ENCODE results near the gene EFHC1. TPM values are rescaled to one million over a fixed set of nuclear protein-coding genes. Genes with fewer than 3 reads are reported as not detected.

Gene EFHC1
- total RNA-seq, 4 donors from 2014 or later = 39.4 to 96.5 (median 41.6) TPM

DNA sequence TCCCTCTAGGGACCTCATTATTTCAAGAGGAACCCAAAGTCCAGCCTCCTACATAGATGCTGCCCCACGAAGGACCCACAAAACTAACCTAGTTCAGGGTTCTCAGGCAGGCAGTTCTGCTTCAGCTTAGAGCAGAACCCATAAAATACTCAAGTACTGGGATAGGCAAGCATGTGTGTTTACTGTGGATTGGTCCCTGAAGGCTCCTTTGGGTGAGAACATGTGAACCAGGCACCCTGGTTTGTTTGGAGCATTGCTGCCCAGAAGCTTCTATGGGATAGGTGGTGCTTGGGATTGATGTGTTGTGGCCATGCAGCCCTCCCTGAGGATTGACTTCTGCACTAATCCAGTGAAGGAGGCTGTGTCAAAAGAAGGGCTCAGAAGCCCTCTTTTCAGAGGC is 14.9 kb upstream of the EFHC1 start:
- DNase-seq = no peak
- Histone ChIP-seq H3K9me3 (no peaks in the 10 kb centered on the region), H3K27me3 (no peaks in the 10 kb centered on the region), H3K4me1 (no peaks in the 10 kb centered on the region), H3K36me3 (no peaks in the 10 kb centered on the region), H3K4me3 (replicated peaks in 1 of 3) (no peak overlapping the region), H3K27ac (no peak overlapping the region)
- WGBS, 2 donors = 78 to 100% methylated on average over 1 of the region's 1 CpG
- no peak for TF ChIP-seq POLR2A (IDR thresholded peaks at IDR 0.05)
- TF ChIP-seq, protein P1, sequence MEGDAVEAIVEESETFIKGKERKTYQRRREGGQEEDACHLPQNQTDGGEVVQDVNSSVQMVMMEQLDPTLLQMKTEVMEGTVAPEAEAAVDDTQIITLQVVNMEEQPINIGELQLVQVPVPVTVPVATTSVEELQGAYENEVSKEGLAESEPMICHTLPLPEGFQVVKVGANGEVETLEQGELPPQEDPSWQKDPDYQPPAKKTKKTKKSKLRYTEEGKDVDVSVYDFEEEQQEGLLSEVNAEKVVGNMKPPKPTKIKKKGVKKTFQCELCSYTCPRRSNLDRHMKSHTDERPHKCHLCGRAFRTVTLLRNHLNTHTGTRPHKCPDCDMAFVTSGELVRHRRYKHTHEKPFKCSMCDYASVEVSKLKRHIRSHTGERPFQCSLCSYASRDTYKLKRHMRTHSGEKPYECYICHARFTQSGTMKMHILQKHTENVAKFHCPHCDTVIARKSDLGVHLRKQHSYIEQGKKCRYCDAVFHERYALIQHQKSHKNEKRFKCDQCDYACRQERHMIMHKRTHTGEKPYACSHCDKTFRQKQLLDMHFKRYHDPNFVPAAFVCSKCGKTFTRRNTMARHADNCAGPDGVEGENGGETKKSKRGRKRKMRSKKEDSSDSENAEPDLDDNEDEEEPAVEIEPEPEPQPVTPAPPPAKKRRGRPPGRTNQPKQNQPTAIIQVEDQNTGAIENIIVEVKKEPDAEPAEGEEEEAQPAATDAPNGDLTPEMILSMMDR (IDR thresholded peaks at IDR 0.05) = no peak
- intact Hi-C loops (cut with DNase I) = no loop called here

DNA sequence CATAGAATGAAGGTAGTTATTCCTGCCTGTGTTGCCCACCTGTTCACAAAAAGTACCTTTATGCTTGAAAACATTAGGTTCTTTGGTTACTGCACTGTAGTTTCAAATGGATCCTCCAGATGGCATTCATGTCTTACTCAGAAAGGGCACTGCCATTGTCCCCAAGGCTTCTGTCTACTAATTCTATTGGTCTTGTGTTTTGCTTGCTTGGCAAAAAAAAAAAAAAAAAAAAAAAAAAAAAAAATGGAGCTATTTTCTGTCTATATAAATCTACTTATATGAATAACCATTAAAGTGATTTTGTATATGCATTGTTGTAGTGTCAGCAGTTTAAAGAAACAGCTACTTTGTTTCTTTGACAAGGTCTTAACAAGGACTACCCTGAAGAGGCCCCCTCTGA is 12.7 kb upstream of the EFHC1 start:
- H3K27me3 ChIP-seq = no peaks in the 10 kb centered on the region
- no peaks in the 10 kb centered on the region for H3K36me3 ChIP-seq
- H3K4me1 ChIP-seq = no peaks in the 10 kb centered on the region
- H3K27ac ChIP-seq = no peak overlapping the region
- intact Hi-C loops (cut with DNase I) = no loop called here
- H3K4me3 ChIP-seq (replicated peaks in 1 of 3) = no peak overlapping the region
- DNase-seq = peak in 1 of 2 donors; percentile 16
- H3K9me3 ChIP-seq = no peaks in the 10 kb centered on the region
- TF ChIP-seq, protein P1 (IDR thresholded peaks at IDR 0.05) = peak in 5 of 6 experiments; percentile 19 to 66 (median 63)
- TF ChIP-seq POLR2A (IDR thresholded peaks at IDR 0.05) = no peak

DNA sequence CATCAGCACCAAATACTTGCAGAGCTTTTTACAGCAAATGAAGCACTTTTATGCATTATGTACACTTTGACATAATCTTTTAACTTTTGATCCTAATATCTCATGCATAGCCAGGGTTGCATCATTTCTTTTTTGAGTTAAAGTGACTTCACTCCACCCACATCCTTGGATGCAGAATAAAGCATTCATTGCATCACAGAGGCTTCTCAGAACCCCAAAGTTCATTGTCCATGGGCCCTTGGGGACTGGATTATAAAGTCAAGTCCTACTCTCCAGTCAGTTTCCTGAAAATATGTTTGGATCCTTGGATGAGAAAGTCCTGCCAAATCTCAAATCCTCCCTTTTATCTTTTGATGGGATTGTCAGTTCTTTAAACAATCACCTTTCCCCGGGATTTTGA is 10.6 kb upstream of the EFHC1 start:
- WGBS, 2 donors = 70 to 78% methylated on average over 1 of the region's 1 CpG
- Histone ChIP-seq H3K36me3 (no peaks in the 10 kb centered on the region), H3K27me3 (no peaks in the 10 kb centered on the region), H3K9me3 (no peaks in the 10 kb centered on the region), H3K4me3 (replicated peaks in 1 of 3) (no peak overlapping the region), H3K4me1 (no peaks in the 10 kb centered on the region), H3K27ac (no peak overlapping the region)
- TF ChIP-seq, protein P1 (IDR thresholded peaks at IDR 0.05) = no peak
- no peak for DNase-seq
- intact Hi-C loops (cut with DNase I) = no loop called here

DNA sequence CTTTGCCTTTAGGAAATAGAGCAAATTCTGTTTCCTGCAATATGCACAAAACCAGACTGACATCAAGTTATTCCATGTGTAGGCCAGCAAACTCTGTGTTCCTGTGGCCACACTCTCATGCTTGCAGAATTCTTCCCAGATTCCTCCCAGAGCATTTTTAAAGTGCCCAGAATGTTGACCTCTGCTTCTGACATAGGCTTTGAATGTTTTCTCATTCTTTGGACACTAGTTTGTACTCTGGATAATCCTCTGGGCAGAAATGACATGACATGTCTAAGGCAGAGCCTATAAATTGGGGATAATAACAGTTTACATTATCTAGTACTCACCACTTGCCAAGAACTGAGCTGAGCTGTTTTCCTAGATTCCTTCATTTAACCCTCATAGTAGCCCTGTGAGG is 9.2 kb upstream of the EFHC1 start:
- intact Hi-C loops (cut with DNase I) = no loop called here
- Histone ChIP-seq H3K27ac (no peak overlapping the region), H3K27me3 (no peaks in the 10 kb centered on the region), H3K4me1 (no peaks in the 10 kb centered on the region), H3K4me3 (replicated peaks in 1 of 3) (no peak overlapping the region), H3K36me3 (no peaks in the 10 kb centered on the region), H3K9me3 (no peaks in the 10 kb centered on the region)
- TF ChIP-seq, protein P1 (IDR thresholded peaks at IDR 0.05) = no peak
- TF ChIP-seq POLR2A (IDR thresholded peaks at IDR 0.05) = no peak
- DNase-seq = no peak

DNA sequence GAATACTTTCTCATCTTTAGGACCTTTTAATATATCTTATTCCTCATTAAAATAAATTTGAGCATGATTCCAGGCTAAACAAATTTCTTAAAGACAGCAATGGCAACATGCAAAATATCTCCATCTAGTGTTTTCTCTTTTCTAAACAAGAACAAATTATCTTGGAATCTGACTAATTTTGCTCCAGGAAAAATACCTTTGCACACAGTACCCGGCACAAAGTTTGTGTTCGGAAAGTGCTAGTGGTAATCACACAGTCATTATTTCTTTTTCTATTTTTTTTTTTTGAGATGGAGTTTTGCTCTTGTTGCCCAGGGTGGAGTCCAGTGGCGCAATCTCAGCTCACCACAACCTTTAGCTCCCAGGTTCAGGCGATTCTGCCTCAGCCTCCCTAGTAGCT is 8.2 kb upstream of the EFHC1 start:
- Histone ChIP-seq H3K36me3 (no peaks in the 10 kb centered on the region), H3K27me3 (no peaks in the 10 kb centered on the region), H3K9me3 (no peaks in the 10 kb centered on the region), H3K4me3 (replicated peaks in 1 of 3) (no peak overlapping the region), H3K27ac (no peak overlapping the region), H3K4me1 (peaks cover 1 to 2% of the 10 kb centered on the region in 2 donors)
- TF ChIP-seq, protein P1 (IDR thresholded peaks at IDR 0.05) = no peak
- TF ChIP-seq POLR2A (IDR thresholded peaks at IDR 0.05) = no peak
- no peak for DNase-seq
- intact Hi-C loops (cut with DNase I) = no loop called here
- 91 to 94% methylated on average over 4 of the region's 4 CpGs for WGBS, 2 donors

All from thyroid gland (tissue), 4 donors.